Kidney tubule cell (primary cell): ENCODE measurements around the gene ACLY.
"Not testable (repeated sequence)": the region's sequence is repeated elsewhere in the genome, so short reads cannot be mapped to it uniquely, and the experiment has no call there.

Experiments used
- DNase-seq: peaks from one replicate; pipeline ENCODE4 v3.0.0-alpha.2; 2018; ENCODE audit warnings: low spot score

Gene ACLY

DNA sequence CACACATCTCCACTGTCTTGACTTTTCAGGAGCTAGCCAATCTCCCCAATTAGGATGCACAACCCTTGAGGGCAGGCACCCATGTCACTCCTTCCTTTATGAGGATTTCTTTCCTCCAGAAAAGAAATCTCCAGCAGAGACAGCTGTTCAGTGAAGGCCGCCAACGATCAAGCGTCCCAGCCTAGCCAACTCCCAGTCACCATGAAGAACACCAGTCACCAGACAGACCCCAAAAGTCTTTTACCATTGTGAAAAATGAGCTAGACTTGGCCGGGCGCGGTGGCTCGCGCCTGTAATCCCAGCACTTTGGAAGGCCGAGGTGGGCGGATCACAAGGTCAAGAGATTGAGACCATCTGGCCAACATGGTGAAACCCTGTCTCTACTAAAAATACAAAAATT lies 88.8 kb downstream of the ACLY start:
- not testable (repeated sequence) for DNase-seq

DNA sequence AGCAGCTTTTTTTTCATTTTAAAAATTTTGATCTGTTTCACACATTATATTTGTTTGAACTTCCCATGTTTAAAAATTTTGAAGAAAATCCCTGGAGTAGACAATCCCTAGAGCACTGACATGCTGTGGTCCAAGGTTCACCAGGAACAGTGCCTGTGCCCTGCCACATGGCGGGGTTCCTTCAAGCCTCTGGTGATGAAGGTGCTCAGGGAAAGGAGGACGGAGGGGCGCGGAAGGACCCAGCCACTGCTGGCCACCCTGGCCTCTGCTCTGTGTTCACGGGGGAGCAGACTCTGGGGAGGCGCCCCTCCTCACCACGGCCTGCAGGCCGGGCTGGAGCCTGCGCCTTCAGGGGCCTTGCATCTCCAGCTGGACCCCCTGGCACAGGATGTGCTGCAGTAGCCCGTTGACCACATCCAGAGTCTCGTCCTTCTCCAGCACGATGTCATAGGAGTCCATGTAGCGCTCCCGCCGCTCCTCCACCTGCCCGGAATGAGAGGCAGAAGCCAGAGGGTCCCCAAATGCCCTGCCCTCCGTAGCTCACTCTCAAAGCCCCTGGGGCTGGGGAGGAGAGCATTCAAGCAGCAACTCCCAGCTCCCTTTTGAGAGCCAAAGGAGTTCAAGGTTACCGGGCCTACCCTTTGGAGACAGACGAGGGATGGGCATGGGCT lies 93.4 kb downstream of the ACLY start:
- no peak for DNase-seq

DNA sequence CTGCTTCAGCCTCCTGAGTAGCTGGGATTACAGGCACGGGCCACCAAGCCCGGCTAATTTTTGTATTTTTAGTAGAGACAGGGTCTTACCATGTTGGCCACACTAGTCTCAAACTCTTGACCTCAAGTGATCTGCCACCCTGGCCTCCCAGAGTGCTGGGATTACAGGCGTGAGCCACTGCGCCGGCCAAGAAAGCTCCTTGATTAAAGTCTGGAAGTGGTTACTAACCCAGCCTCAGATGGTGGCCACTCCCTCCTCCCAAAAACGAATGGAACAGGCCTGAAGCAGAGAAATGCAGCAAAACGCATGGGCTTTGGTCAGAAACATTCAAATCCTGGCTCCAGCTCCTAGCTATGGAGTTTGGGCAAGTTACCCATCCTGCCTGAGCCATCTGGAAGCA lies 94.7 kb downstream of the ACLY start:
- DNase-seq: no peak

DNA sequence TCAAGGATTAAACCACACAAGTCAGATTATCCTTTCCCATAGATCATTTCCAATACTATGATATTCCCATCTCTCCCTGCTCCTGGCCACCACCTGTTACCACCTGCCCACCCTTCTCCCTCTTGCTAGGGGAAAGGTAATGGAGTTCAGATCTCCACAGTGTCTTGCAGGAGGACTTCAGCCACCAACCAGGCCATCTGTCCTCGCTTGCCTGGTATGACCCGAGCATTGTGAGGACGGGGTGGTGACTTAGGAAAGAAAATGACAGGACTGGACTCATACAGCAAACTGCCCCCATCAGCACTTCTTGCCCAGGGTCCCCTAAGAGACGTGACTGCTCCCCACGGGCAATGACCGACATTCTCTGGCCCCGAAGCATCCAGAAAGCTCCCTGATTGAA lies 95.2 kb downstream of the ACLY start:
- no peak for DNase-seq

DNA sequence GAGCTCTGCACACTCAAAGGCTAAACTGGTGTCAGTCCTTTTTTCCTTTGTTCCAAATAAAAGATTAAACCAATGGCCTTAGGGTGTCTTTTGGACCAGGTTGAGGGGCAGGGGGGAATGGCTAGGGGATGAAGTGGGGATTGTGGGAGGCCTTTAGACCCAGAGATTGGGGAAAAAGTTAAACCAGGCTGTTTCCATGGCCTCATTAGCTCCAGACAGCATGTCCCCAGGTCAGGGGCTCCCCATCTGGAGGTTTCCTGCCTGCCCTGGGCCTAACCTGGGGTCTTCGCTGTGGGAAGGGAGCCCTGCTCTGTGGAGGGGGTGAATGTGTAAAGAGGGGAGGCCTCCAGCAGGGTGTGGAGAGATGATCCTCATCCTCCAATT lies 95.6 kb downstream of the ACLY start:
- no peak for DNase-seq

DNA sequence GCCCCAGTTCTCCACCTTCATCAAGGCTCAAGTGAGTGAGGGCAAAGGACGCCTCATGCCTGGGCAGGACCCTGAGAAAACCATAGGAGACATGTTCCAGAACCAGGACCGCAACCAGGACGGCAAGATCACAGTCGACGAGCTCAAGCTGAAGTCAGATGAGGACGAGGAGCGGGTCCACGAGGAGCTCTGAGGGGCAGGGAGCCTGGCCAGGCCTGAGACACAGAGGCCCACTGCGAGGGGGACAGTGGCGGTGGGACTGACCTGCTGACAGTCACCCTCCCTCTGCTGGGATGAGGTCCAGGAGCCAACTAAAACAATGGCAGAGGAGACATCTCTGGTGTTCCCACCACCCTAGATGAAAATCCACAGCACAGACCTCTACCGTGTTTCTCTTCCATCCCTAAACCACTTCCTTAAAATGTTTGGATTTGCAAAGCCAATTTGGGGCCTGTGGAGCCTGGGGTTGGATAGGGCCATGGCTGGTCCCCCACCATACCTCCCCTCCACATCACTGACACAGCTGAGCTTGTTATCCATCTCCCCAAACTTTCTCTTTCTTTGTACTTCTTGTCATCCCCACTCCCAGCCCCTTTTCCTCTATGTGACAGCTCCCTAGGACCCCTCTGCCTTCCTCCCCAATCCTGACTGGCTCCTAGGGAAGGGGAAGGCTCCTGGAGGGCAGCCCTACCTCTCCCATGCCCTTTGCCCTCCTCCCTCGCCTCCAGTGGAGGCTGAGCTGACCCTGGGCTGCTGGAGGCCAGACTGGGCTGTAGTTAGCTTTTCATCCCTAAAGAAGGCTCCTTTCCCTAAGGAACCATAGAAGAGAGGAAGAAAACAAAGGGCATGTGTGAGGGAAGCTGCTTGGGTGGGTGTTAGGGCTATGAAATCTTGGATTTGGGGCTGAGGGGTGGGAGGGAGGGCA lies 96.3 kb downstream of the ACLY start:
- no peak for DNase-seq

DNA sequence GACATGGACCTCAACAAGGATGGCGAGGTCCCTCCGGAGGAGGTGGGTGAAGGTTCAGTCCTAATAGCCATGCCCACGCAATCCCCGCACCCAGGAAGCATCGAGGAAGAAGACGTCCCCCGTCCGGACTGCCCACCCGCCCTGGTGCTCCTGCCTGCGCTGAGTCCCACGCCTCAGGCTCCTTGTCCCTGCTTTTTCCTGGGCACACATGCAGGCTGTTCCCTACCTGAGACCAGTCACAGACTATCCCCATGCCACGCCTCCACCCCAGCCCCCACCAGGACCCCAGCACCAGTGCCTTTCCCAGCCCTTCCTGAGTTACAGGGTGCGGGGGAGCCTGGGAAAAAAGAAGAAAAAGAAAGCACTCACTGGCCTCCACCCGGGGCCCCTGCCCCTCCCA lies 97.0 kb downstream of the ACLY start:
- DNase-seq: no peak

DNA sequence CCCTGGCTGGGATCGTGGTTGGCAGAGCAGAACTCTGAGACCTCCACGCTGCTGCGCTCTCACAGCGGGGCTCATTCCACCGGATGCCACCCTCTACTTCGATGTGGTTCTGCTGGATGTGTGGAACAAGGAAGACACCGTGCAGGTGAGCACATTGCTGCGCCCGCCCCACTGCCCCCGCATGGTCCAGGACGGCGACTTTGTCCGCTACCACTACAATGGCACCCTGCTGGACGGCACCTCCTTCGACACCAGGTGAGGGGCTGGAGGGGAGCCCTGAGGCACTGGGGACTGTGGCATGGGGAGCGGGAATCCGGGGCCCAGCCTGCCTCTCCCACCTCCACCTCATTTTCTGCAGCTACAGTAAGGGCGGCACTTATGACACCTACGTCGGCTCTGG lies 100.7 kb downstream of the ACLY start:
- DNase-seq: no peak
